T-helper 17 cell (primary cell): ENCODE results near the gene FYN. TPM values are rescaled to one million over a fixed set of nuclear protein-coding genes. Genes with fewer than 3 reads are reported as not detected.

ENCODE experiments used
- ATAC-seq: fragments of 150-1000 bp; cut with Tn5 transposase; 2 replicates; pipeline ENCODE4 v1.10.0; 2021; ENCODE audit warnings: mild to moderate bottlenecking, moderate library complexity
- DNase-seq, 3 donors: peaks; one replicate each; pipeline versions ENCODE4 v3.0.0 to v3.0.0-alpha.2; 2020 to 2021
- H3K9me3 ChIP-seq: one replicate; pipeline ENCODE4 v1.7.0; 2013; ENCODE audit warnings: low read length, mild to moderate bottlenecking; ENCODE audit not compliant: control insufficient read depth, poor library complexity, severe bottlenecking
- H3K27ac Mint-ChIP-seq: one replicate; pipeline ENCODE4 v1.8.0; 2022; ENCODE audit warnings: mild to moderate bottlenecking, moderate library complexity, mixed read lengths
- H3K27me3 Mint-ChIP-seq: one replicate; pipeline ENCODE4 v1.8.0; 2022; ENCODE audit warnings: mixed read lengths
- H3K36me3 Mint-ChIP-seq: one replicate; pipeline ENCODE4 v1.8.0; 2022; ENCODE audit warnings: low read depth, mixed read lengths
- H3K4me1 Mint-ChIP-seq: one replicate; pipeline ENCODE4 v1.8.0; 2022; ENCODE audit warnings: mild to moderate bottlenecking, mixed read lengths
- H3K4me3 Mint-ChIP-seq: one replicate; pipeline ENCODE4 v1.8.0; 2022; ENCODE audit warnings: mild to moderate bottlenecking, moderate library complexity, mixed read lengths
- total RNA-seq, 4 donors: library from RNA in 2 of 4; stranded (reverse) in 2 of 4; gene quantifications; one replicate each; pipeline ENCODE4 v1.2.3 and lab custom pipeline; 2022 to 2026

Gene FYN
- total RNA-seq, 2 donors from 2014 or later: 455 to 472 TPM

- Mint-ChIP-seq H3K36me3 (peaks cover 10% of the 10 kb centered on the region), H3K27ac (peak overlapping the region; percentile 92)
Observed at GRCh38 chr6:111673532-111673931, 199.7 kb downstream of the FYN start.

GRCh38 chr6:111672761-111673450, 200.3 kb downstream of the FYN start:
- ATAC-seq: no peak
- no peaks in the 10 kb centered on the region for H3K9me3 ChIP-seq
- peaks cover 23% of the 10 kb centered on the region for H3K4me1 Mint-ChIP-seq
- no peaks in the 10 kb centered on the region for H3K27me3 Mint-ChIP-seq
- no peak overlapping the region for H3K4me3 Mint-ChIP-seq
- peaks cover 13% of the 10 kb centered on the region for H3K36me3 Mint-ChIP-seq
- peak overlapping the region; percentile 60 for H3K27ac Mint-ChIP-seq
- no peak for DNase-seq

More at GRCh38 chr6:111673532-111673931, 199.7 kb downstream of the FYN start:
- peaks cover 24% of the 10 kb centered on the region for H3K4me1 Mint-ChIP-seq
- no peaks in the 10 kb centered on the region for H3K9me3 ChIP-seq
- H3K4me3 Mint-ChIP-seq: no peak overlapping the region
- H3K27me3 Mint-ChIP-seq: no peaks in the 10 kb centered on the region
- DNase-seq: no peak
- ATAC-seq: no peak

- H3K27ac Mint-ChIP-seq: peak overlapping the region; percentile 71
- DNase-seq: no peak
- H3K4me3 Mint-ChIP-seq: no peak overlapping the region
- no peaks in the 10 kb centered on the region for H3K9me3 ChIP-seq
- peaks cover 13% of the 10 kb centered on the region for H3K4me1 Mint-ChIP-seq
- H3K27me3 Mint-ChIP-seq: no peaks in the 10 kb centered on the region
- ATAC-seq: no peak
- peaks cover 19% of the 10 kb centered on the region for H3K36me3 Mint-ChIP-seq
Observed at GRCh38 chr6:111669326-111669725, 203.9 kb downstream of the FYN start.

GRCh38 chr6:111668410-111668809, 204.8 kb downstream of the FYN start:
- H3K4me3 Mint-ChIP-seq: no peak overlapping the region
- H3K27me3 Mint-ChIP-seq: no peaks in the 10 kb centered on the region
- DNase-seq (no peak), ATAC-seq (no peak)
- peaks cover 15% of the 10 kb centered on the region for H3K4me1 Mint-ChIP-seq
- H3K36me3 Mint-ChIP-seq: peaks cover 19% of the 10 kb centered on the region
- H3K9me3 ChIP-seq: no peaks in the 10 kb centered on the region
- H3K27ac Mint-ChIP-seq: no peak overlapping the region

- H3K27ac Mint-ChIP-seq: no peak overlapping the region
Observed at GRCh38 chr6:111667931-111668330, 205.3 kb downstream of the FYN start.

GRCh38 chr6:111666847-111667246, 206.4 kb downstream of the FYN start:
- H3K9me3 ChIP-seq: no peaks in the 10 kb centered on the region
- peak overlapping the region; percentile 80 for H3K27ac Mint-ChIP-seq
- DNase-seq: no peak
- no peak overlapping the region for H3K4me3 Mint-ChIP-seq
- H3K4me1 Mint-ChIP-seq: peaks cover 17% of the 10 kb centered on the region
- peaks cover 16% of the 10 kb centered on the region for H3K36me3 Mint-ChIP-seq
- no peak for ATAC-seq
- no peaks in the 10 kb centered on the region for H3K27me3 Mint-ChIP-seq

More at GRCh38 chr6:111667931-111668330, 205.3 kb downstream of the FYN start:
- no peaks in the 10 kb centered on the region for H3K27me3 Mint-ChIP-seq
- no peak for DNase-seq
- no peak for ATAC-seq
- H3K9me3 ChIP-seq: no peaks in the 10 kb centered on the region
- peaks cover 16% of the 10 kb centered on the region for H3K36me3 Mint-ChIP-seq
- H3K4me1 Mint-ChIP-seq: peaks cover 17% of the 10 kb centered on the region
- H3K4me3 Mint-ChIP-seq: no peak overlapping the region

GRCh38 chr6:111664565-111665030, 208.7 kb downstream of the FYN start:
- no peak for ATAC-seq
- H3K9me3 ChIP-seq: no peaks in the 10 kb centered on the region
- Mint-ChIP-seq H3K27ac (no peak overlapping the region), H3K27me3 (no peaks in the 10 kb centered on the region), H3K4me3 (no peak overlapping the region), H3K4me1 (peaks cover 10% of the 10 kb centered on the region), H3K36me3 (peaks cover 11% of the 10 kb centered on the region)
- no peak for DNase-seq

GRCh38 chr6:111663692-111664564, 209.3 kb downstream of the FYN start:
- H3K4me3 Mint-ChIP-seq: peak overlapping the region; percentile 19

GRCh38 chr6:111662794-111663593, 210.3 kb downstream of the FYN start:
- peaks cover 7% of the 10 kb centered on the region for H3K4me1 Mint-ChIP-seq
- no peak for ATAC-seq
- no peak overlapping the region for H3K4me3 Mint-ChIP-seq

More at GRCh38 chr6:111663692-111664564, 209.3 kb downstream of the FYN start:
- Mint-ChIP-seq H3K27ac (no peak overlapping the region), H3K4me1 (peaks cover 10% of the 10 kb centered on the region), H3K36me3 (peaks cover 11% of the 10 kb centered on the region), H3K27me3 (no peaks in the 10 kb centered on the region)
- DNase-seq: no peak
- no peak for ATAC-seq
- H3K9me3 ChIP-seq: no peaks in the 10 kb centered on the region

GRCh38 chr6:111662072-111662793, 211.0 kb downstream of the FYN start:
- ATAC-seq: no peak

More at GRCh38 chr6:111662794-111663593, 210.3 kb downstream of the FYN start:
- no peaks in the 10 kb centered on the region for H3K9me3 ChIP-seq
- DNase-seq: no peak
- H3K36me3 Mint-ChIP-seq: peaks cover 8% of the 10 kb centered on the region
- peak overlapping the region; percentile 83 for H3K27ac Mint-ChIP-seq
- H3K27me3 Mint-ChIP-seq: no peaks in the 10 kb centered on the region

GRCh38 chr6:111661541-111662061, 211.7 kb downstream of the FYN start:
- ATAC-seq: no peak
- Mint-ChIP-seq H3K4me1 (peaks cover 6% of the 10 kb centered on the region), H3K27me3 (no peaks in the 10 kb centered on the region), H3K36me3 (peaks cover 5% of the 10 kb centered on the region), H3K27ac (no peak overlapping the region), H3K4me3 (no peak overlapping the region)
- DNase-seq: no peak
- H3K9me3 ChIP-seq: no peaks in the 10 kb centered on the region

More at GRCh38 chr6:111662072-111662793, 211.0 kb downstream of the FYN start:
- no peaks in the 10 kb centered on the region for H3K27me3 Mint-ChIP-seq
- H3K36me3 Mint-ChIP-seq: peaks cover 7% of the 10 kb centered on the region
- no peak overlapping the region for H3K27ac Mint-ChIP-seq
- no peaks in the 10 kb centered on the region for H3K9me3 ChIP-seq
- H3K4me3 Mint-ChIP-seq: no peak overlapping the region
- DNase-seq: no peak
- peaks cover 9% of the 10 kb centered on the region for H3K4me1 Mint-ChIP-seq

- H3K27ac Mint-ChIP-seq: no peak overlapping the region
- no peak overlapping the region for H3K4me3 Mint-ChIP-seq
- no peak for DNase-seq
- H3K9me3 ChIP-seq: no peaks in the 10 kb centered on the region
- H3K4me1 Mint-ChIP-seq: peaks cover 6% of the 10 kb centered on the region
- no peaks in the 10 kb centered on the region for H3K27me3 Mint-ChIP-seq
- peaks cover 5% of the 10 kb centered on the region for H3K36me3 Mint-ChIP-seq
- no peak for ATAC-seq
Observed at GRCh38 chr6:111660531-111660930, 212.7 kb downstream of the FYN start.
